ENCODE data around the gene RAP1GAP2. TPM values are rescaled to one million over a fixed set of nuclear protein-coding genes. Genes with fewer than 3 reads are reported as not detected.

RAP1GAP2 gene
- total and polyA plus RNA-seq, 2 of the 8 experiments (the other 6 are each of a cell fraction or from before 2014, with no cell fraction given) = 24.0 to 63.8 TPM

DNA sequence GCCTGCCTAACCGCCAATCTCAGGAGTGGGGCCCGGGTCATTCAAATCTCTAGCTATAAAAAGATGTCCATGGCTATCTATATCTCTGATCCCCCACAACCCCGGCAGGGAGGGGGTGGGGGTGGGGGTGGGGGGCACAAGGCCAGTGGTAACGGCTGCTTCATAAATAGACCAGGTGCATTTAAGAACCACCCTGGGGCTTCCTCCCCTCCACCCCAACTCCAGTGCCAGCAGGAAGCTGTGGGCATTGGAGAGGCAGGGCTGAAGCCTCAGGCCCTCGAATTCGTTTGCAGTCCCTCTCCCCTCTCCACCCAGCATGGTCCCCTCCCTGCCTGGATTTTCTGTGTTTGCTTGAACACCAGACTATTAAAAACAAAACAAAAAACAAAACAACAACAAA lies 56.0 kb downstream of the RAP1GAP2 start:
- H3K14ac ChIP-seq (ENCODE audit: insufficient read length) = no peak overlapping the region
- no peak overlapping the region for H2AK5ac ChIP-seq (ENCODE audit: low read depth, low read length)
- TF ChIP-seq JUND (IDR thresholded peaks at IDR 0.05; ENCODE audit: low read length) (no peak), CHD1 (IDR thresholded peaks at IDR 0.05; ENCODE audit: low read depth, low read length) (no peak)
- peak overlapping the region in 3 of 4 experiments; percentile 49 to 90 (median 77); a peak in 3 of 8 replicates for H3K4me3 ChIP-seq (ENCODE audit: extremely low read depth in 1 of 4, insufficient read depth in 2 of 4, low read depth in 3 of 4, low read length in 4 of 4)
- H3K56ac ChIP-seq (replicated peaks; ENCODE audit: insufficient read length, low read depth, low read length) = no peak overlapping the region
- no peak overlapping the region for H3K23ac ChIP-seq (ENCODE audit: insufficient read length)
- no peak overlapping the region for H2AFZ ChIP-seq (ENCODE audit: low read length)
- no peak overlapping the region for H3K4ac ChIP-seq (replicated peaks; ENCODE audit: insufficient read length, low read depth, low read length)
- no peaks in the 10 kb centered on the region for H3K36me3 ChIP-seq (ENCODE audit: control insufficient read depth in 2 of 4, insufficient read depth in 4 of 4, low read length in 3 of 4)
- peak overlapping the region in 1 of 4 experiments; percentile 38; a peak in 1 of 7 replicates for H3K9ac ChIP-seq (replicated peaks in 1 of 4; ENCODE audit: extremely low read depth in 1 of 4, low read depth in 3 of 4, low read length in 3 of 4)
- ChIA-PET POLR2A (ENCODE audit: partially characterized antibody) (interaction anchor here (0.7 to 2.9 kb wide), 7 partner anchors 12 to 77 kb away, joined by 3 to 11 read pairs (median 3); no protein-coding TSS in a partner anchor), CTCF (ENCODE audit: partially characterized antibody) (interaction anchor here (0.6 to 13.3 kb wide), 8 partner anchors 10 to 979 kb away, joined by 3 to 233 read pairs (median 10); no protein-coding TSS in a partner anchor)
- H4K91ac ChIP-seq (replicated peaks; ENCODE audit: insufficient read length, low read length) = no peak overlapping the region
- no peak overlapping the region for H2BK15ac ChIP-seq (ENCODE audit: low read length)
- no peak overlapping the region for H4K5ac ChIP-seq (ENCODE audit: insufficient read length, low read depth, low read length)
- H3K23me2 ChIP-seq (ENCODE audit: low read depth, low read length) = peaks cover 18% of the 10 kb centered on the region
- H3K18ac ChIP-seq (ENCODE audit: extremely low read depth, low read length) = no peak overlapping the region
- H4K20me1 ChIP-seq (replicated peaks in 1 of 2; ENCODE audit: control insufficient read depth in 1 of 2, insufficient read depth in 2 of 2, low read length in 2 of 2) = peaks cover 4 to 11% of the 10 kb centered on the region in 2 experiments
- peaks cover 14 to 33% (median 20%) of the 10 kb centered on the region in 4 experiments for H3K4me1 ChIP-seq (replicated peaks in 1 of 4; ENCODE audit: control insufficient read depth in 3 of 4, insufficient read depth in 4 of 4, low read length in 3 of 4)
- H3K79me1 ChIP-seq (ENCODE audit: low read depth, low read length) = peaks cover 1% of the 10 kb centered on the region; the same call in 1 of the 2 replicates
- H2BK120ac ChIP-seq (replicated peaks; ENCODE audit: low read depth, low read length) = no peak overlapping the region
- H3K4me2 ChIP-seq (ENCODE audit: insufficient read depth in 1 of 2, low read depth in 2 of 2, low read length in 2 of 2) = peak overlapping the region; percentile 92 to 95
- peaks cover 19 to 27% of the 10 kb centered on the region in 2 experiments for H3K79me2 ChIP-seq (ENCODE audit: control insufficient read depth in 1 of 2, insufficient read depth in 2 of 2, low read length in 2 of 2)
- no peak overlapping the region for H4K8ac ChIP-seq (ENCODE audit: extremely low read depth, insufficient read depth, low read length)
- H2BK5ac ChIP-seq (ENCODE audit: low read depth, low read length) = no peak overlapping the region
- no peak overlapping the region for H2BK12ac ChIP-seq (ENCODE audit: low read depth, low read length)
- peaks cover 0 to 5% (median 2%) of the 10 kb centered on the region in 4 experiments; a peak in 2 of 7 replicates for H3K27me3 ChIP-seq (replicated peaks in 1 of 4; ENCODE audit: control insufficient read depth in 3 of 4, extremely low read depth in 1 of 4, insufficient read depth in 3 of 4, low read length in 3 of 4)
- no peak overlapping the region for H2BK20ac ChIP-seq (ENCODE audit: low read length)
- H3K27ac ChIP-seq (ENCODE audit: low read depth, low read length) = no peak overlapping the region
- DNase-seq (ENCODE audit: low read depth in 1 of 2, low spot score in 2 of 2) (no peak), FAIRE-seq (no peak)
- H3K9me3 ChIP-seq (ENCODE audit: insufficient read depth in 2 of 2, low read depth in 1 of 2, low read length in 1 of 2) = no peaks in the 10 kb centered on the region
- WGBS, 2 experiments (ENCODE audit: extremely low coverage in 1 of 2, insufficient coverage in 1 of 2, insufficient read length in 1 of 2, insufficient replicate concordance in 2 of 2, low coverage in 1 of 2, low lambda C conversion rate in 2 of 2, missing lambda C conversion rate in 1 of 2) = 66% methylated on average over 6 of the region's 6 CpGs; no CpG with 5 or more reads in 1 of the 2 experiments
